Measurements from ENCODE around the gene ARFGEF3. TPM values are rescaled to one million over a fixed set of nuclear protein-coding genes. Genes with fewer than 3 reads are reported as not detected.

Gene ARFGEF3
- total and polyA plus RNA-seq, 2 experiments from 2014 or later = 5.8 to 24.6 TPM

DNA sequence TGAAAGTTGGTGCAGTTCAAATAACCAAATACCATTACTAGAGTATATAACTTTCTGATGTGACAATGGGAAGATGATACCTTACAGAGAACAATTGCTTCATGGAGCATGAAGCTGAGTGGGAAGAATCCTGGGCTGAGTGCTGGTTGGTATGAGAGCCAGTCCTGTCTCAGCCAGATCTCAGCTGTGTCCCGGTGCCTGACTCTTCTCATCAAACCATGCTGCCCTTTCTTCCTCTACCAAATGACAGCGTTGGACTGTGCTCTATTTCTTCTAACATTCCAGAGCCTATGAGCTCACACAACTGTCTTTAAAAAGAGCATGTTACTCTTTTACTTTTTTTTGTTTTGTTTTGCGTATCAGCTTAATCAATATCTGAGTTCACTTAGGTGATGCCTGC is 84.0 kb downstream of the ARFGEF3 start (continued):
- TF ChIP-seq, protein P1, sequence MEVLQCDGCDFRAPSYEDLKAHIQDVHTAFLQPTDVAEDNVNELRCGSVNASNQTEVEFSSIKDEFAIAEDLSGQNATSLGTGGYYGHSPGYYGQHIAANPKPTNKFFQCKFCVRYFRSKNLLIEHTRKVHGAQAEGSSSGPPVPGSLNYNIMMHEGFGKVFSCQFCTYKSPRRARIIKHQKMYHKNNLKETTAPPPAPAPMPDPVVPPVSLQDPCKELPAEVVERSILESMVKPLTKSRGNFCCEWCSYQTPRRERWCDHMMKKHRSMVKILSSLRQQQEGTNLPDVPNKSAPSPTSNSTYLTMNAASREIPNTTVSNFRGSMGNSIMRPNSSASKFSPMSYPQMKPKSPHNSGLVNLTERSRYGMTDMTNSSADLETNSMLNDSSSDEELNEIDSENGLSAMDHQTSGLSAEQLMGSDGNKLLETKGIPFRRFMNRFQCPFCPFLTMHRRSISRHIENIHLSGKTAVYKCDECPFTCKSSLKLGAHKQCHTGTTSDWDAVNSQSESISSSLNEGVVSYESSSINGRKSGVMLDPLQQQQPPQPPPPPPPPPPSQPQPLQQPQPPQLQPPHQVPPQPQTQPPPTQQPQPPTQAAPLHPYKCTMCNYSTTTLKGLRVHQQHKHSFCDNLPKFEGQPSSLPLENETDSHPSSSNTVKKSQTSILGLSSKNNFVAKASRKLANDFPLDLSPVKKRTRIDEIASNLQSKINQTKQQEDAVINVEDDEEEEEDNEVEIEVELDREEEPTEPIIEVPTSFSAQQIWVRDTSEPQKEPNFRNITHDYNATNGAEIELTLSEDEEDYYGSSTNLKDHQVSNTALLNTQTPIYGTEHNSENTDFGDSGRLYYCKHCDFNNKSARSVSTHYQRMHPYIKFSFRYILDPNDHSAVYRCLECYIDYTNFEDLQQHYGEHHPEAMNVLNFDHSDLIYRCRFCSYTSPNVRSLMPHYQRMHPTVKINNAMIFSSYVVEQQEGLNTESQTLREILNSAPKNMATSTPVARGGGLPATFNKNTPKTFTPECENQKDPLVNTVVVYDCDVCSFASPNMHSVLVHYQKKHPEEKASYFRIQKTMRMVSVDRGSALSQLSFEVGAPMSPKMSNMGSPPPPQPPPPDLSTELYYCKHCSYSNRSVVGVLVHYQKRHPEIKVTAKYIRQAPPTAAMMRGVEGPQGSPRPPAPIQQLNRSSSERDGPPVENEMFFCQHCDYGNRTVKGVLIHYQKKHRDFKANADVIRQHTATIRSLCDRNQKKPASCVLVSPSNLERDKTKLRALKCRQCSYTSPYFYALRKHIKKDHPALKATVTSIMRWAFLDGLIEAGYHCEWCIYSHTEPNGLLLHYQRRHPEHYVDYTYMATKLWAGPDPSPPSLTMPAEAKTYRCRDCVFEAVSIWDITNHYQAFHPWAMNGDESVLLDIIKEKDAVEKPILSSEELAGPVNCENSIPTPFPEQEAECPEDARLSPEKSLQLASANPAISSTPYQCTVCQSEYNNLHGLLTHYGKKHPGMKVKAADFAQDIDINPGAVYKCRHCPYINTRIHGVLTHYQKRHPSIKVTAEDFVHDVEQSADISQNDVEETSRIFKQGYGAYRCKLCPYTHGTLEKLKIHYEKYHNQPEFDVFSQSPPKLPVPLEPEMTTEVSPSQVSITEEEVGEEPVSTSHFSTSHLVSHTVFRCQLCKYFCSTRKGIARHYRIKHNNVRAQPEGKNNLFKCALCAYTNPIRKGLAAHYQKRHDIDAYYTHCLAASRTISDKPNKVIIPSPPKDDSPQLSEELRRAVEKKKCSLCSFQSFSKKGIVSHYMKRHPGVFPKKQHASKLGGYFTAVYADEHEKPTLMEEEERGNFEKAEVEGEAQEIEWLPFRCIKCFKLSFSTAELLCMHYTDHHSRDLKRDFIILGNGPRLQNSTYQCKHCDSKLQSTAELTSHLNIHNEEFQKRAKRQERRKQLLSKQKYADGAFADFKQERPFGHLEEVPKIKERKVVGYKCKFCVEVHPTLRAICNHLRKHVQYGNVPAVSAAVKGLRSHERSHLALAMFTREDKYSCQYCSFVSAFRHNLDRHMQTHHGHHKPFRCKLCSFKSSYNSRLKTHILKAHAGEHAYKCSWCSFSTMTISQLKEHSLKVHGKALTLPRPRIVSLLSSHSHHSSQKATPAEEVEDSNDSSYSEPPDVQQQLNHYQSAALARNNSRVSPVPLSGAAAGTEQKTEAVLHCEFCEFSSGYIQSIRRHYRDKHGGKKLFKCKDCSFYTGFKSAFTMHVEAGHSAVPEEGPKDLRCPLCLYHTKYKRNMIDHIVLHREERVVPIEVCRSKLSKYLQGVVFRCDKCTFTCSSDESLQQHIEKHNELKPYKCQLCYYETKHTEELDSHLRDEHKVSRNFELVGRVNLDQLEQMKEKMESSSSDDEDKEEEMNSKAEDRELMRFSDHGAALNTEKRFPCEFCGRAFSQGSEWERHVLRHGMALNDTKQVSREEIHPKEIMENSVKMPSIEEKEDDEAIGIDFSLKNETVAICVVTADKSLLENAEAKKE (CRISPR knock-in tag; IDR thresholded peaks at IDR 0.05) = no peak

DNA sequence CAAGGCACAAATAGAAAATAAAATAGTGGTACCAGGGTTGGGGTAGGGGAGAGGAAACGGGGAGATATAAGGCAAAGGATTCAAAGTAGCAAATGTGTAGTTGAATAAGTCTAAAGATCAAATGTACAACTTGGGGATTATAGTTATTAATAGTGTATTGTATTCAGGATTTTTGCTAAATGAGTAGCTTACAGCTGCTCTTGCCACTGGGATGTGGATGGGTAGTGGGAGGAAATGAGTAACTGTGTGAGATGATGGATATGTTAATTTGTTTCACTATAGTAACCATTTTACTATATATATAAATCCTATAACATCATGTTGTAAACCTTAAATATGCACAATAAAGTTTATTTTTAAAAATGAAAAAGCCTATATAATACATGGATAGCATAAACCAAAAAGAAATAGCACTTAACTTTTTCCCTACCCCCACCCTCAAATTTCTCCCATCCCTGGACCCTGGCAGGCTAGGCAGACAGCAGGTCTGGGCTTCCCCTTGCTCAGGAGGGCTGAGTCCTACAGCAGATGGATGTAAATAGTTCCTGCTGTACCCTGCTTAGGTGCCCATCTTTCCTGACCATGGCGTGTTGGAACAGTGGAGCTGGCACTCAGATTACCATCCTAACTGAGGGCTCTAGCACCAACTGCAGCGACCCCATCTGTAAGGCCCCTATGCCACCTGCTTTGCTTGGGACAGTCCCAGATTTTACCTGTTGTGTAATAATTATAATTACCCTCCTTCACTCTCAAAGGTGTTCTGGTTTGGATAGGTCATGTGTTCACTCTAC is 85.1 kb downstream of the ARFGEF3 start:
- Histone ChIP-seq H3K4me2 (no peak overlapping the region), H3F3A (replicated peaks; ENCODE audit: low read depth) (no peaks in the 10 kb centered on the region), H3K9me2 (ENCODE audit: insufficient read depth) (no peaks in the 10 kb centered on the region), H3K36me3 (ENCODE audit: insufficient read depth) (no peaks in the 10 kb centered on the region), H3K4me3 (no peak overlapping the region), H3K27ac (ENCODE audit: low read depth) (peak overlapping the region; percentile 9; the same call in 1 of the 2 replicates), H4K20me1 (replicated peaks; ENCODE audit: insufficient read depth) (no peaks in the 10 kb centered on the region; the same call in 1 of the 2 replicates), H2AFZ (no peak overlapping the region), H3K4me1 (ENCODE audit: insufficient read depth) (no peaks in the 10 kb centered on the region), H3K79me2 (replicated peaks; ENCODE audit: insufficient read depth) (no peaks in the 10 kb centered on the region), H3K27me3 (ENCODE audit: insufficient read depth) (no peaks in the 10 kb centered on the region)
- Mint-ChIP-seq H3K4me1 (no peaks in the 10 kb centered on the region), H3K4me3 (no peak overlapping the region), H3K27ac (no peak overlapping the region), H3K9me3 (no peaks in the 10 kb centered on the region), H3K27me3 (ENCODE audit: insufficient read depth, low read depth, poor library complexity) (no peaks in the 10 kb centered on the region), H3K36me3 (ENCODE audit: low read depth) (0 out of 3 replicates have a peak, but pooled peaks cover 2% of the 10 kb centered on the region)
- no peak for ATAC-seq
- DNase-seq (ENCODE audit: low spot score) = no peak
- no peak for TF ChIP-seq JUNB (IDR thresholded peaks at IDR 0.05; ENCODE audit: unreplicated experiment)
- TF ChIP-seq CREB1 (CRISPR knock-in tag; IDR thresholded peaks at IDR 0.05; ENCODE audit: low read depth) = no peak
- TF ChIP-seq, protein P2, sequence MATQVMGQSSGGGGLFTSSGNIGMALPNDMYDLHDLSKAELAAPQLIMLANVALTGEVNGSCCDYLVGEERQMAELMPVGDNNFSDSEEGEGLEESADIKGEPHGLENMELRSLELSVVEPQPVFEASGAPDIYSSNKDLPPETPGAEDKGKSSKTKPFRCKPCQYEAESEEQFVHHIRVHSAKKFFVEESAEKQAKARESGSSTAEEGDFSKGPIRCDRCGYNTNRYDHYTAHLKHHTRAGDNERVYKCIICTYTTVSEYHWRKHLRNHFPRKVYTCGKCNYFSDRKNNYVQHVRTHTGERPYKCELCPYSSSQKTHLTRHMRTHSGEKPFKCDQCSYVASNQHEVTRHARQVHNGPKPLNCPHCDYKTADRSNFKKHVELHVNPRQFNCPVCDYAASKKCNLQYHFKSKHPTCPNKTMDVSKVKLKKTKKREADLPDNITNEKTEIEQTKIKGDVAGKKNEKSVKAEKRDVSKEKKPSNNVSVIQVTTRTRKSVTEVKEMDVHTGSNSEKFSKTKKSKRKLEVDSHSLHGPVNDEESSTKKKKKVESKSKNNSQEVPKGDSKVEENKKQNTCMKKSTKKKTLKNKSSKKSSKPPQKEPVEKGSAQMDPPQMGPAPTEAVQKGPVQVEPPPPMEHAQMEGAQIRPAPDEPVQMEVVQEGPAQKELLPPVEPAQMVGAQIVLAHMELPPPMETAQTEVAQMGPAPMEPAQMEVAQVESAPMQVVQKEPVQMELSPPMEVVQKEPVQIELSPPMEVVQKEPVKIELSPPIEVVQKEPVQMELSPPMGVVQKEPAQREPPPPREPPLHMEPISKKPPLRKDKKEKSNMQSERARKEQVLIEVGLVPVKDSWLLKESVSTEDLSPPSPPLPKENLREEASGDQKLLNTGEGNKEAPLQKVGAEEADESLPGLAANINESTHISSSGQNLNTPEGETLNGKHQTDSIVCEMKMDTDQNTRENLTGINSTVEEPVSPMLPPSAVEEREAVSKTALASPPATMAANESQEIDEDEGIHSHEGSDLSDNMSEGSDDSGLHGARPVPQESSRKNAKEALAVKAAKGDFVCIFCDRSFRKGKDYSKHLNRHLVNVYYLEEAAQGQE (IDR thresholded peaks at IDR 0.05; ENCODE audit: unreplicated experiment) = no peak
- no peak for TF ChIP-seq EZH2 (IDR thresholded peaks at IDR 0.05; ENCODE audit: low read depth, unreplicated experiment)
- no peak for TF ChIP-seq NANOG (IDR thresholded peaks at IDR 0.05; ENCODE audit: borderline replicate concordance)
